K562 (cell line): Measurements from ENCODE around the gene LYPD5. TPM values are rescaled to one million over a fixed set of nuclear protein-coding genes. Genes with fewer than 3 reads are reported as not detected.
A peak's percentile ranks its signal among the peaks of the same experiment; 100 is the strongest.

Source experiments
- CAMTA2 ChIP-seq: fragments of 250-450 bp; sonication (Bioruptor Pico); conservative IDR thresholded peaks from 2 replicates; pipeline ENCODE4 v1.5.1; 2022
- CBX8 ChIP-seq: fragments of 200-600 bp; sonication (generic); IDR thresholded peaks from 2 replicates; pipeline ENCODE4 v1.6.1; 2012; ENCODE audit warnings: borderline replicate concordance, mixed run types, low read depth, mild to moderate bottlenecking, moderate library complexity, mixed read lengths, low read length, control low read depth, inconsistent platforms; ENCODE audit not compliant: poor library complexity, severe bottlenecking; ENCODE audit errors: extremely low read depth
- CREBBP ChIP-seq: IDR thresholded peaks from one replicate; pipeline ENCODE4 v1.6.1; 2012; ENCODE audit warnings: low read depth, mild to moderate bottlenecking, control low read depth, inconsistent platforms, low read length
- GATA2 ChIP-seq: sonication (generic); formaldehyde crosslinking; IDR thresholded peaks from 2 replicates; pipeline ENCODE4 v1.4.0; 2020; ENCODE audit warnings: mild to moderate bottlenecking, missing genetic modification reagents
- HDAC1 ChIP-seq, 2 experiments: fragments of 450-650 bp; IDR thresholded peaks; 2 replicates each; pipeline ENCODE4 v1.6.1; 2016 to 2017; ENCODE audit warnings: inconsistent platforms in 1 of 2, mild to moderate bottlenecking in 1 of 2, moderate library complexity in 1 of 2
- HNRNPLL ChIP-seq: fragments of 200-400 bp; formaldehyde crosslinking; IDR thresholded peaks from 2 replicates; pipeline ENCODE4 v1.6.1; 2017; ENCODE audit warnings: low read length, low read depth, mild to moderate bottlenecking; ENCODE audit not compliant: poor library complexity, severe bottlenecking
- HNRNPUL1 ChIP-seq: fragments of 200-400 bp; formaldehyde crosslinking; IDR thresholded peaks from 2 replicates; pipeline ENCODE4 v1.6.1; 2017; ENCODE audit warnings: low read length
- MAFG ChIP-seq: fragments of 450-650 bp; conservative IDR thresholded peaks from 2 replicates; pipeline ENCODE4 v1.6.1; 2016; ENCODE audit warnings: missing genetic modification characterization, missing compliant biosample characterization
- PHB2 ChIP-seq: fragments of 450-650 bp; IDR thresholded peaks from 2 replicates; pipeline ENCODE4 v1.6.1; 2017; ENCODE audit warnings: low read depth
- RAD51 ChIP-seq: fragments of 450-650 bp; IDR thresholded peaks from 2 replicates; pipeline ENCODE4 v1.7.1; 2016; ENCODE audit warnings: low read depth, mild to moderate bottlenecking, borderline replicate concordance
- SMAD1 ChIP-seq: fragments of 150-350 bp; IDR thresholded peaks from 2 replicates; pipeline ENCODE4 v1.6.1; 2014; ENCODE audit warnings: low read length, low read depth; ENCODE audit not compliant: partially characterized antibody
- TAF1 ChIP-seq: IDR thresholded peaks from 2 replicates; pipeline ENCODE4 v1.6.1; 2011; ENCODE audit warnings: mild to moderate bottlenecking, low read length, moderate library complexity; ENCODE audit not compliant: insufficient read depth, control insufficient read depth, severe bottlenecking; ENCODE audit errors: extremely low read depth
- ZNF12 ChIP-seq: sonication (generic); formaldehyde crosslinking; IDR thresholded peaks from 2 replicates; pipeline ENCODE4 v1.4.0; 2020; ENCODE audit warnings: mild to moderate bottlenecking, missing genetic modification reagents
- ZNF282 ChIP-seq: sonication (generic); formaldehyde crosslinking; IDR thresholded peaks from 2 replicates; pipeline ENCODE4 v1.8.1; 2023; ENCODE audit warnings: missing genetic modification reagents
- ZNF766 ChIP-seq: fragments of 200-800 bp; sonication (Bioruptor generic); conservative IDR thresholded peaks from 2 replicates; pipeline ENCODE4 v1.6.1; 2016; ENCODE audit warnings: missing genetic modification characterization, missing compliant biosample characterization
- ZZZ3 ChIP-seq: fragments of 450-650 bp; IDR thresholded peaks from 2 replicates; pipeline ENCODE4 v1.6.1; 2016; ENCODE audit warnings: antibody characterized with exemption, mild to moderate bottlenecking, moderate library complexity
- polyA plus RNA-seq, 8 experiments: library from polyadenylated mRNA; depleted of rRNA in 4 of 8; stranded (reverse) in 5 of 8; unstranded in 3 of 8; fragments of >200 nt; fragmentation: Nextera tagmentation in 2 of 8; fragmentation: Illumina TruSeq in 1 of 8; extraction: Ambion mirVana in 2 of 8; extraction: Trizol in 1 of 8; gene quantifications; 2 replicates each; pipeline versions ENCODE4 v1.2.1 to v1.2.3, GENCODE V29; 2011 to 2014; ENCODE audit warnings: inconsistent platforms in 1 of 8, missing spikeins in 1 of 8
- total RNA-seq, 7 experiments: library from RNA; depleted of rRNA in 6 of 7; stranded (reverse); fragments of >200 nt in 6 of 7; fragmentation: Illumina TruSeq in 2 of 7; extraction: Trizol in 2 of 7; gene quantifications; 2 replicates each; pipeline versions ENCODE4 v1.2.1 to v1.2.3, GENCODE V29; 2011 to 2021; ENCODE audit warnings: low replicate concordance in 1 of 7
- TF ChIP-seq, protein P1 (sequence below): fragments of 250-450 bp; sonication (Bioruptor Pico); IDR thresholded peaks from 2 replicates; pipeline ENCODE4 v1.8.0; 2022; ENCODE audit warnings: inconsistent platforms
- TF ChIP-seq, protein P2 (sequence below): fragments of 450-650 bp; IDR thresholded peaks from 2 replicates; pipeline ENCODE4 v1.6.1; 2018; ENCODE audit not compliant: partially characterized antibody
- TF ChIP-seq, protein P3 (sequence below): sonication (generic); formaldehyde crosslinking; IDR thresholded peaks from 2 replicates; pipeline ENCODE4 v1.9.0; 2022; ENCODE audit warnings: mild to moderate bottlenecking, missing genetic modification reagents

LYPD5 gene
- total and polyA plus RNA-seq, 9 of the 15 experiments (the other 6 are each of a cell fraction or from before 2014, with no cell fraction given): 0.03 to 0.22 (median 0.10) TPM; not detected in 3

DNA sequence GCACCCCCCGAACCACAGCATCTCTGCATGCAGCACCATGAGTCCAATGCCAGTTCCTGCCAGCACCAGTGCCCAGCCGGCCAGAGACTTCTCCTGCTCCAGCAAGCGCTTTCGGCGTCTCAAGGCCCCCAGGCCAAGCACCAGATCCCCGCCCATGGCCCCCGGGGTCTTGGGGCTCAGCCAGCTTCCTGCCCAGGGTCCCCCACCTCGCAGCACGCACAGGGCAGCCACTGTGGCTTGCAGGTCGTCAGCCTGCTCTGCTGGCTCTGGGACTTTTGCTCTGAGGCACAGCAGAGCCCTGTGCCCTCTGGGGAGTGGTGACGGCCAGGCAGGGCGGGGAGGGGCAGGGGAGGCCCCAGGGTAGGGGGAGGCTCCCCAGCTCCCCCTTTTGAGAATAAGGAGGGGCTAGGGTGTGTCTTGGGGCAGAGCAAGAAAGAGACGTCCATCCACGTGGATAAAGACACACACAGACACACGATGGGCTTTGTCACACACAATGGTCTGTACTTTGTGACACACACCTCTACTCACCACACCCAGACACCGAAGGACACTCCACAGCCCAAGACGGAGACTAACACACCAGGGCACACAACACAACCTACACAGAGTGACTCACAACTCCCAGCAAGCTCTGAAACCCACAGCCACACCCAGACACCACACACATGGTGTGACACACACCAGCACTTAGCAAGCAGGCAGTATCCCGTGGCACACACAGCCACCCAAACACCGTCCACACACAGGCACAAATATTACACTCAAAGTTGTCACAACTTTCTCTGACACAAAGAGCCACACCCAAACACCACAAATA is 21.3 kb downstream of the LYPD5 start, which contains the start of gene KCNN4 (continued):
- TF ChIP-seq, protein P1, sequence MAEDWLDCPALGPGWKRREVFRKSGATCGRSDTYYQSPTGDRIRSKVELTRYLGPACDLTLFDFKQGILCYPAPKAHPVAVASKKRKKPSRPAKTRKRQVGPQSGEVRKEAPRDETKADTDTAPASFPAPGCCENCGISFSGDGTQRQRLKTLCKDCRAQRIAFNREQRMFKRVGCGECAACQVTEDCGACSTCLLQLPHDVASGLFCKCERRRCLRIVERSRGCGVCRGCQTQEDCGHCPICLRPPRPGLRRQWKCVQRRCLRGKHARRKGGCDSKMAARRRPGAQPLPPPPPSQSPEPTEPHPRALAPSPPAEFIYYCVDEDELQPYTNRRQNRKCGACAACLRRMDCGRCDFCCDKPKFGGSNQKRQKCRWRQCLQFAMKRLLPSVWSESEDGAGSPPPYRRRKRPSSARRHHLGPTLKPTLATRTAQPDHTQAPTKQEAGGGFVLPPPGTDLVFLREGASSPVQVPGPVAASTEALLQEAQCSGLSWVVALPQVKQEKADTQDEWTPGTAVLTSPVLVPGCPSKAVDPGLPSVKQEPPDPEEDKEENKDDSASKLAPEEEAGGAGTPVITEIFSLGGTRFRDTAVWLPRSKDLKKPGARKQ: no peak
- TF ChIP-seq ZNF12 (CRISPR knock-in tag): no peak
- TF ChIP-seq SMAD1: no peak
- peak in 1 of 2 experiments; percentile 64; a peak in 2 of 4 replicates for TF ChIP-seq HDAC1 (IDR thresholded peaks at IDR 0.05)
- TF ChIP-seq CAMTA2: no peak
- TF ChIP-seq, protein P2, sequence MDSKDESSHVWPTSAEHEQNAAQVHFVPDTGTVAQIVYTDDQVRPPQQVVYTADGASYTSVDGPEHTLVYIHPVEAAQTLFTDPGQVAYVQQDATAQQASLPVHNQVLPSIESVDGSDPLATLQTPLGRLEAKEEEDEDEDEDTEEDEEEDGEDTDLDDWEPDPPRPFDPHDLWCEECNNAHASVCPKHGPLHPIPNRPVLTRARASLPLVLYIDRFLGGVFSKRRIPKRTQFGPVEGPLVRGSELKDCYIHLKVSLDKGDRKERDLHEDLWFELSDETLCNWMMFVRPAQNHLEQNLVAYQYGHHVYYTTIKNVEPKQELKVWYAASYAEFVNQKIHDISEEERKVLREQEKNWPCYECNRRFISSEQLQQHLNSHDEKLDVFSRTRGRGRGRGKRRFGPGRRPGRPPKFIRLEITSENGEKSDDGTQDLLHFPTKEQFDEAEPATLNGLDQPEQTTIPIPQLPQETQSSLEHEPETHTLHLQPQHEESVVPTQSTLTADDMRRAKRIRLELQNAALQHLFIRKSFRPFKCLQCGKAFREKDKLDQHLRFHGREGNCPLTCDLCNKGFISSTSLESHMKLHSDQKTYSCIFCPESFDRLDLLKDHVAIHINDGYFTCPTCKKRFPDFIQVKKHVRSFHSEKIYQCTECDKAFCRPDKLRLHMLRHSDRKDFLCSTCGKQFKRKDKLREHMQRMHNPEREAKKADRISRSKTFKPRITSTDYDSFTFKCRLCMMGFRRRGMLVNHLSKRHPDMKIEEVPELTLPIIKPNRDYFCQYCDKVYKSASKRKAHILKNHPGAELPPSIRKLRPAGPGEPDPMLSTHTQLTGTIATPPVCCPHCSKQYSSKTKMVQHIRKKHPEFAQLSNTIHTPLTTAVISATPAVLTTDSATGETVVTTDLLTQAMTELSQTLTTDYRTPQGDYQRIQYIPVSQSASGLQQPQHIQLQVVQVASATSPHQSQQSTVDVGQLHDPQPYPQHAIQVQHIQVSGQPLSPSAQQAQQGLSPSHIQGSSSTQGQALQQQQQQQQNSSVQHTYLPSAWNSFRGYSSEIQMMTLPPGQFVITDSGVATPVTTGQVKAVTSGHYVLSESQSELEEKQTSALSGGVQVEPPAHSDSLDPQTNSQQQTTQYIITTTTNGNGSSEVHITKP: no peak
- TF ChIP-seq HNRNPLL: no peak
- TF ChIP-seq GATA2 (CRISPR knock-in tag): no peak
- TF ChIP-seq MAFG: no peak
- TF ChIP-seq RAD51: no peak
- peak; percentile 18 for TF ChIP-seq TAF1
- TF ChIP-seq HNRNPUL1: no peak
- TF ChIP-seq, protein P3, sequence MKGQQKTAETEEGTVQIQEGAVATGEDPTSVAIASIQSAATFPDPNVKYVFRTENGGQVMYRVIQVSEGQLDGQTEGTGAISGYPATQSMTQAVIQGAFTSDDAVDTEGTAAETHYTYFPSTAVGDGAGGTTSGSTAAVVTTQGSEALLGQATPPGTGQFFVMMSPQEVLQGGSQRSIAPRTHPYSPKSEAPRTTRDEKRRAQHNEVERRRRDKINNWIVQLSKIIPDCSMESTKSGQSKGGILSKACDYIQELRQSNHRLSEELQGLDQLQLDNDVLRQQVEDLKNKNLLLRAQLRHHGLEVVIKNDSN: 0 out of 2 replicates have a peak, but pooled peaks have one; percentile 28
- no peak for TF ChIP-seq ZNF282 (CRISPR knock-in tag)
- no peak for TF ChIP-seq ZNF766 (CRISPR knock-in tag)
- TF ChIP-seq ZZZ3: no peak
- no peak for TF ChIP-seq CREBBP
- TF ChIP-seq PHB2: no peak
- no peak for TF ChIP-seq CBX8
